ENCODE data around the gene ADAMTS1.
A peak's percentile ranks its signal among the peaks of the same experiment; 100 is the strongest.

GRCh38 chr21:26837539-26837938, 7.7 kb downstream of the ADAMTS1 start:
- no peak for TF ChIP-seq POLR2A (IDR thresholded peaks at IDR 0.05)
- TF ChIP-seq EP300 (IDR thresholded peaks at IDR 0.05): peak in 1 of 2 donors; percentile 47
- TF ChIP-seq CTCF (IDR thresholded peaks at IDR 0.05): no peak
